KMS-11 (cell line): ENCODE data around the gene NOPCHAP1.

Source experiments
- H2AFZ ChIP-seq: fragments of 200-600 bp; sonication (generic); 2 replicates; pipeline ENCODE4 v1.6.1; 2016; ENCODE audit warnings: antibody characterized with exemption, mixed run types, low read depth
- H3K27ac ChIP-seq: fragments of 200-600 bp; sonication (generic); 2 replicates; pipeline ENCODE4 v1.6.1; 2016; ENCODE audit warnings: mild to moderate bottlenecking, mixed run types
- H3K27me3 ChIP-seq: fragments of 200-600 bp; sonication (generic); 2 replicates; pipeline ENCODE4 v1.6.1; 2017; ENCODE audit warnings: mild to moderate bottlenecking, low read depth, mixed run types, moderate library complexity; ENCODE audit not compliant: insufficient read depth
- H3K36me3 ChIP-seq: fragments of 200-600 bp; sonication (generic); 2 replicates; pipeline ENCODE4 v1.6.1; 2017; ENCODE audit warnings: mild to moderate bottlenecking, mixed run types; ENCODE audit not compliant: insufficient read depth
- H3K4me1 ChIP-seq: fragments of 200-600 bp; sonication (generic); 2 replicates; pipeline ENCODE4 v1.6.1; 2016; ENCODE audit warnings: mild to moderate bottlenecking, low read depth, mixed run types; ENCODE audit not compliant: poor library complexity, severe bottlenecking
- H3K4me2 ChIP-seq: fragments of 200-600 bp; sonication (generic); 2 replicates; pipeline ENCODE4 v1.7.0; 2016; ENCODE audit warnings: mild to moderate bottlenecking, mixed run types
- H3K4me3 ChIP-seq: fragments of 200-600 bp; sonication (generic); IDR thresholded peaks from 2 replicates; pipeline ENCODE4 v1.6.1; 2017; ENCODE audit warnings: low read depth, low read length, mixed read lengths; ENCODE audit not compliant: insufficient read depth
- H3K79me2 ChIP-seq: fragments of 200-600 bp; sonication (generic); 2 replicates; pipeline ENCODE4 v1.6.1; 2016; ENCODE audit warnings: low read depth, mixed run types; ENCODE audit not compliant: insufficient read depth
- H3K9ac ChIP-seq: fragments of 200-600 bp; sonication (generic); 2 replicates; pipeline ENCODE4 v1.6.1; 2016; ENCODE audit warnings: mild to moderate bottlenecking, mixed run types
- H4K20me1 ChIP-seq: fragments of 200-600 bp; sonication (generic); 2 replicates; pipeline ENCODE4 v1.6.1; 2016; ENCODE audit warnings: mild to moderate bottlenecking, mixed run types; ENCODE audit not compliant: insufficient read depth
- CTCF ChIP-seq: fragments of 200-600 bp; sonication (generic); conservative IDR thresholded peaks from 2 replicates; pipeline ENCODE4 v1.6.1; 2017; ENCODE audit warnings: low read depth, mild to moderate bottlenecking, antibody characterized with exemption, low read length, moderate library complexity, mixed read lengths

Gene NOPCHAP1

GRCh38 chr12:104998423-104999346 lies 12.6 kb downstream of the NOPCHAP1 start:
- Histone ChIP-seq H3K27me3 (no peaks in the 10 kb centered on the region), H3K4me3 (no peak overlapping the region), H3K79me2 (no peaks in the 10 kb centered on the region), H3K9ac (no peak overlapping the region), H3K4me2 (no peak overlapping the region), H4K20me1 (no peaks in the 10 kb centered on the region), H3K4me1 (no peaks in the 10 kb centered on the region), H2AFZ (no peak overlapping the region), H3K27ac (no peak overlapping the region), H3K36me3 (no peaks in the 10 kb centered on the region)
- TF ChIP-seq CTCF: no peak

GRCh38 chr12:104999347-104999685 lies 13.2 kb downstream of the NOPCHAP1 start:
- Histone ChIP-seq H3K4me3 (no peak overlapping the region), H4K20me1 (no peaks in the 10 kb centered on the region), H3K27ac (no peak overlapping the region), H3K4me1 (no peaks in the 10 kb centered on the region), H3K4me2 (no peak overlapping the region), H3K79me2 (no peaks in the 10 kb centered on the region), H3K36me3 (no peaks in the 10 kb centered on the region), H3K27me3 (no peaks in the 10 kb centered on the region), H2AFZ (no peak overlapping the region), H3K9ac (no peak overlapping the region)
- TF ChIP-seq CTCF: no peak

- Histone ChIP-seq H3K4me1 (no peaks in the 10 kb centered on the region), H3K9ac (no peak overlapping the region), H3K4me3 (no peak overlapping the region), H2AFZ (no peak overlapping the region), H3K4me2 (no peak overlapping the region), H4K20me1 (no peaks in the 10 kb centered on the region), H3K27me3 (no peaks in the 10 kb centered on the region), H3K36me3 (no peaks in the 10 kb centered on the region), H3K27ac (no peak overlapping the region), H3K79me2 (no peaks in the 10 kb centered on the region)
- no peak for TF ChIP-seq CTCF
Measured at GRCh38 chr12:105001476-105001875, 15.4 kb downstream of the NOPCHAP1 start.

- TF ChIP-seq CTCF: no peak
- Histone ChIP-seq H2AFZ (no peak overlapping the region), H4K20me1 (no peaks in the 10 kb centered on the region), H3K36me3 (no peaks in the 10 kb centered on the region), H3K4me1 (no peaks in the 10 kb centered on the region), H3K4me2 (no peak overlapping the region), H3K27ac (no peak overlapping the region), H3K4me3 (no peak overlapping the region), H3K27me3 (no peaks in the 10 kb centered on the region), H3K9ac (no peak overlapping the region), H3K79me2 (no peaks in the 10 kb centered on the region)
Measured at GRCh38 chr12:105013892-105014291, 27.8 kb downstream of the NOPCHAP1 start.
